GM10266 (cell line): ENCODE data around the gene ERCC4.

Experiments used
- DNase-seq: peaks from one replicate; pipeline ENCODE4 v3.0.0; 2012; ENCODE audit errors: extremely low spot score
- CTCF ChIP-seq: IDR thresholded peaks from 2 replicates; pipeline ENCODE4 v1.5.1; 2012; ENCODE audit warnings: mild to moderate bottlenecking, low read depth; ENCODE audit not compliant: control insufficient read depth, insufficient read depth; ENCODE audit errors: missing control alignments

Gene ERCC4

GRCh38 chr16:13945744-13946485 lies 26.0 kb downstream of the ERCC4 start:
- TF ChIP-seq CTCF = no peak
- DNase-seq = no peak

- DNase-seq = no peak
- TF ChIP-seq CTCF = no peak
Measured at GRCh38 chr16:13948086-13948485, 28.1 kb downstream of the ERCC4 start.

GRCh38 chr16:13950821-13951547 lies 31.0 kb downstream of the ERCC4 start:
- no peak for TF ChIP-seq CTCF
- no peak for DNase-seq

- TF ChIP-seq CTCF = no peak
- DNase-seq = no peak
Measured at GRCh38 chr16:13951611-13952010, 31.7 kb downstream of the ERCC4 start.

GRCh38 chr16:13953501-13953900 lies 33.5 kb downstream of the ERCC4 start:
- no peak for TF ChIP-seq CTCF

GRCh38 chr16:13956635-13957196 lies 36.8 kb downstream of the ERCC4 start:
- no peak for TF ChIP-seq CTCF
- DNase-seq = peak; percentile 36

More at GRCh38 chr16:13953501-13953900, 33.5 kb downstream of the ERCC4 start:
- DNase-seq = no peak
